Activated CD4-positive, alpha-beta T cell treated with anti-CD3 and anti-CD28 coated beads, Interleukin-2, amount 50 U/mL, for 16 hours (primary cell): Measurements from ENCODE around the gene RNASEH2C.

Experiments used
- DNase-seq: peaks from one replicate; pipeline ENCODE4 v3.0.0-alpha.2; 2020

Gene RNASEH2C

DNA sequence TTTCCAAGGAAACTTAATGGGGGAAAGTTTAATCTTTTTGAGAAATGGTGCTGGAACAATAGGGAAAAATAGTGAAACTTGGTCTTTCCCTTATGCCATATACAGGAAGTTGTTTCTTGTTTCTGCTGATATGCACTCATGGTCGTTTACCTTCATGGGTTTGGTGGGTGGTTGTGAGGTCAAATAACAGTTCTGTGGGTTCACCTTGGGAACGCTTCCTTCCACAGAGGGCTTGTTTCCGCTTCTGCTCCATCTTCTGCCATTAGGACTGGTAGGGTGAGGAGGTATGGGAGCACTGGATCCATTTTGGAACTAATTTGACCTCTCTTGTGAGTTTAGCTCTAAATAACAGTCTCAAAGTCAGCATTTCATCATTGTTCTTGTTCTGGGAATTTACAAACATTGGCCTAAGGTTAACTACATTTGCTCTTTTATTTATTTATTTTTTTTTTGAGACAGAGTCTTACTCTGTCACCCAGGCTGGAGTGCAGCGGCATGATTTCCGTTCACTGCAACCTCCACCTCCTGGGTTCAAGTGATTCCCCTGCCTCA lies 40.3 kb downstream of the RNASEH2C start:
- DNase-seq, result no peak

DNA sequence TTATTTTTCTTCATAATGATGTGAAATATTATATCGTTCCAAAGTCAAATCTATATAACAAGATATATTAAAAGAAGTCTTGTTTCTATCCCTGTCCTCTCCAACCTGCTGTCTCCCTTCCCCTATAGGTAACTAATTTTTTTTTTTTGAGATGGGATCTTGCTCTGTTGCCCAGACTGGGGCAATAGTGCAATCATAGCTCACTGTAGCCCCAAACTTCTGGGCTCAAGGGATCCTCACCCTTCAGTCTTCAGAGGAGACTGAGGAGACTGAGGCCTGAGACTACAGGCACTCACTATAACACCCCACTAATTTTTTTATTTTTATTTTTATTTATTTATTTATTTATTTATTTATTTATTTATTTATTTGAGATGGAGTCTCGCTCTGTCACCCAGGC lies 47.6 kb downstream of the RNASEH2C start:
- no peak for DNase-seq

DNA sequence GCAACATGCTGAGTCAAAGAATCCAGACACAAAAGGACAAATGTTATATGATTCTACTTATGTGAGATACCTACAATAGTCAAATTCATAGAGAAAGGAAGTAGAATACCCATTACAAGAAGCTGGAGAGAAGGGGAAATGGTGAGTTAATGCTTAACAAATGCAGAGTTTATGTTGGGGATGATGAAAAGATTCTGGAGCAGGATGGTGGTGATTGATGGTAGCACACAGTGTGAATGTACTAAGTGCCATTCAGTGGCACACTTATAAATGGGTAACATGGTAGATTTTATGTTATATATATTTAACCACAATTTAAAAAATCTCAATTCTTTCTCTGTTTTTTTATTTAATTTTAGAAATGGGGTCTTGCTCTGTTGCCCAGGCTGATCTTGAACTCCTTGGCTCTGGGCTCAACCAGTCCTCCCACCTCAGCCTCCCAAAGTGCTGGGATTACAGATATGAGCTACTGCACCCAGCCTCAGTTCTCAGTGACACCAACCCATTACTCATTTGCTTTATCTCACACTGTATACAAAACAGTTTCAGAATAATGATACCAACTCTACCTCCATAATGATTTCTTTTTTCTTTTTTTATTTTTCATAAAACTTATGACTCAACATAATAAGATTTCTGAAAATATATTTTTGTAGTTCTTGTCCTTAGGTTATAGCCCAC lies 48.3 kb downstream of the RNASEH2C start:
- DNase-seq, result no peak
